LNCAP (cell line): ENCODE measurements around the gene CRELD2.

Experiments used
- CTCF ChIP-seq: fragments of 450-650 bp; IDR thresholded peaks from 2 replicates; pipeline ENCODE4 v1.5.1; 2017; ENCODE audit warnings: mild to moderate bottlenecking

Gene CRELD2

GRCh38 chr22:49892226-49892899, 26.1 kb upstream of the CRELD2 start:
- TF ChIP-seq CTCF, result no peak

- TF ChIP-seq CTCF, result no peak
These were observed 25.4 kb upstream of the CRELD2 start for GRCh38 chr22:49893025-49893424.

GRCh38 chr22:49894322-49895054, 23.9 kb upstream of the CRELD2 start:
- no peak for TF ChIP-seq CTCF

GRCh38 chr22:49896201-49896600, 22.2 kb upstream of the CRELD2 start:
- TF ChIP-seq CTCF, result no peak

- no peak for TF ChIP-seq CTCF
These were observed 21.3 kb upstream of the CRELD2 start for GRCh38 chr22:49897015-49897684.

- no peak for TF ChIP-seq CTCF
These were observed 18.9 kb upstream of the CRELD2 start for GRCh38 chr22:49899530-49899929.

- no peak for TF ChIP-seq CTCF
These were observed 17.8 kb upstream of the CRELD2 start for GRCh38 chr22:49900441-49901230.
